ENCODE data around the gene PIGQ.

GRCh38 chr16:592518-593306 lies 22.9 kb downstream of the PIGQ start:
- TF ChIP-seq, protein P1, sequence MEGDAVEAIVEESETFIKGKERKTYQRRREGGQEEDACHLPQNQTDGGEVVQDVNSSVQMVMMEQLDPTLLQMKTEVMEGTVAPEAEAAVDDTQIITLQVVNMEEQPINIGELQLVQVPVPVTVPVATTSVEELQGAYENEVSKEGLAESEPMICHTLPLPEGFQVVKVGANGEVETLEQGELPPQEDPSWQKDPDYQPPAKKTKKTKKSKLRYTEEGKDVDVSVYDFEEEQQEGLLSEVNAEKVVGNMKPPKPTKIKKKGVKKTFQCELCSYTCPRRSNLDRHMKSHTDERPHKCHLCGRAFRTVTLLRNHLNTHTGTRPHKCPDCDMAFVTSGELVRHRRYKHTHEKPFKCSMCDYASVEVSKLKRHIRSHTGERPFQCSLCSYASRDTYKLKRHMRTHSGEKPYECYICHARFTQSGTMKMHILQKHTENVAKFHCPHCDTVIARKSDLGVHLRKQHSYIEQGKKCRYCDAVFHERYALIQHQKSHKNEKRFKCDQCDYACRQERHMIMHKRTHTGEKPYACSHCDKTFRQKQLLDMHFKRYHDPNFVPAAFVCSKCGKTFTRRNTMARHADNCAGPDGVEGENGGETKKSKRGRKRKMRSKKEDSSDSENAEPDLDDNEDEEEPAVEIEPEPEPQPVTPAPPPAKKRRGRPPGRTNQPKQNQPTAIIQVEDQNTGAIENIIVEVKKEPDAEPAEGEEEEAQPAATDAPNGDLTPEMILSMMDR (IDR thresholded peaks at IDR 0.05), result no peak
- no peak for TF ChIP-seq POLR2A (IDR thresholded peaks at IDR 0.05)
